ENCODE data around the gene PLCB4.

DNA sequence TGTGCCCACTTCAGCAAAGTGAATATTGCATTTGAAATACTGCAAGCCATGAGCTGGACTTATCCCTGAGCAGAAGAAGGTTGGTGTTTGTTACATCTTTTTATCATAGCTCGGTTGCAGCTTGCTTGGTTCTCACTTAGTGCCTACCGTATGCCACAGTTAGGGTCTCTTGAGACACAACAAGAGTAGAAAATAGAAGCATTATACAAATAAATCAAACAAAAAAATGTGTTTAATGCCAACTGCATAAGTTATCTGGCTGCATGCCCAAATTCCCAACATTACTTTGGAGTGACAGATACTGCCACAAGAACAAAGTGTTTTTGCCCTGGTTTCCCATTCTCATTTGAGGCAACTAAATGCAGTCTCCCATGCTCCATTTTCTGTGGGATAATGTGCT, 391.6 kb downstream of the PLCB4 start:
- TF ChIP-seq CTCF (IDR thresholded peaks at IDR 0.05), result no peak
- TF ChIP-seq POLR2AphosphoS5 (IDR thresholded peaks at IDR 0.05), result no peak
